Cardiac ventricle fibroblast (primary cell): Measurements from ENCODE around the gene ZNF329. TPM values are rescaled to one million over a fixed set of nuclear protein-coding genes. Genes with fewer than 3 reads are reported as not detected.

Source experiments
- total RNA-seq: library from RNA; depleted of rRNA; stranded (reverse); fragments of >200 nt; gene quantifications from 2 replicates; pipeline ENCODE4 v1.2.3, GENCODE V29; 2015

ZNF329 gene
- total RNA-seq, result 7.2 and 7.8 TPM in 2 replicates

DNA sequence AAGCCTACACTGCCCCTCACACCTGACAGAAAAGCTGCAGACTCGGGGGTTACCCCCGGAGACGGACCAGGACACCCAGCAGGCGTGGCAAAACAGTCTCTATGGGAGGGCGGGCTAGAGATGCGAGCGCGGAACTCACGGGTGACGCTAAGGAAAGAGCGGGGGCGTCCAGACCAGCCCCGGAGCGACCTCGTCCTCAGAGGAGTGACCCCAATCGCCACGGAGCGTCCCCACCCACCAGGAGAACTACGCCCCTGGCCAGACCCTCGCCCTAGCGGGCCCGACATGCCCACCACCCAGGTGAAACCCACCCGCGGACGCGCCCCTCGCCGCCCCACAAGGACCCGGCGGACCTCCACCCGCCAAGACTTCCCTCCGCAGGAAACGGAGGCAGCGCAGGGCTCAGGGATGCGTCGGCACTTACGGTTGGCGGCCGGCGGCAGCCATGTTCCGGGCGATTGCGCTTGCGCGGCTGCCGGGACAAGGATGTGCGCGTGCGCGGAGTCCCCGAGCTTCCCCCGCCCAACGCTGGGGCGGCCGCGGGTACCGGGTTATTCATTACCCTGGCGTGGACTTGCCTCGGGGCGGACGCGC lies at the start of gene ZNF329:
ZNF329 (minus strand) TSS at position 462 of the 594 bp plus-strand sequence. CDS start 21,286 bp downstream, outside the sequence.

DNA sequence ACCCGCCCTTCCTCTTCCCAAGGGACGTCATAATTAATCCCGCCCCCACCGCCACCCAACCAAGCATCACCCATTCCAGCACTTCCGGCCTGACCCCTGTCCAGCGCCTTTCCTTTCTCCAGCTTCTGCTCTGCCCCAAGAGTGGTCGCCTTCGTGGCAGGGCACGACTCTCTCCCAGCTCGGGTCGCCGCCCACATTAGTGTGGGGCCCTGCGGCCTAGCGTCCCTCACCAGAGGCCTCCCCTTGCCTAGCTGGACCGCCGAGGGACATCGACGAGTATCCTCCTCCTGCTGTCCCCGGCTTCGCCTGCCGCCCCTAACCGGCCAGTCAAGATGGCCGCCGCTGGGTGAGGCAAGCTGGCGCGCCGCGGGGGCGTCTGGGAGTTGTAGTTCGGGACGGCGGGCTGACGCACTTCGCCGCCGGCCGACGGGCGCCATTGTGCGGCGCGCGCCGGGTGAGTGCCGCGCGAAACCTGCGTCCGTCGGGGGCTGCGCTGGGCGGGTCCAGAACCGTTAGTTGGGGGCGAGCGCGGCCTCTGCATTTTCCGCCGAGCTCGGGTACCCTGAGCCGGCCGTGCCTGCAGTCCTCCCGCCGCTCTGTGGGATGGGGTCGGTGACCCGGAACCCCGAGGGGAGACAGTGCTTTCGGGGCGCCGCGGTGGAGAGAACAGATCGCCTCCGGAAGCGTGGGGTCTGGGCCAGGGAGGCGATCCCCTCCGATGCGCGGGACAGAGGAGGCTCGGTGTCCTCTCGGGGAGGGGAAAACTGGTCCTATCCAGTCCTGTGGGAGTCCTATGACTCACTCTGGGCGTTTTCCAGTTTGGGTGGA lies 32.6 kb upstream of the ZNF329 start, which contains the start of gene ZNF274:
ZNF274 (plus strand) TSS at position 73 of the 828 bp plus-strand sequence. CDS start 905 bp downstream, outside the sequence.

DNA sequence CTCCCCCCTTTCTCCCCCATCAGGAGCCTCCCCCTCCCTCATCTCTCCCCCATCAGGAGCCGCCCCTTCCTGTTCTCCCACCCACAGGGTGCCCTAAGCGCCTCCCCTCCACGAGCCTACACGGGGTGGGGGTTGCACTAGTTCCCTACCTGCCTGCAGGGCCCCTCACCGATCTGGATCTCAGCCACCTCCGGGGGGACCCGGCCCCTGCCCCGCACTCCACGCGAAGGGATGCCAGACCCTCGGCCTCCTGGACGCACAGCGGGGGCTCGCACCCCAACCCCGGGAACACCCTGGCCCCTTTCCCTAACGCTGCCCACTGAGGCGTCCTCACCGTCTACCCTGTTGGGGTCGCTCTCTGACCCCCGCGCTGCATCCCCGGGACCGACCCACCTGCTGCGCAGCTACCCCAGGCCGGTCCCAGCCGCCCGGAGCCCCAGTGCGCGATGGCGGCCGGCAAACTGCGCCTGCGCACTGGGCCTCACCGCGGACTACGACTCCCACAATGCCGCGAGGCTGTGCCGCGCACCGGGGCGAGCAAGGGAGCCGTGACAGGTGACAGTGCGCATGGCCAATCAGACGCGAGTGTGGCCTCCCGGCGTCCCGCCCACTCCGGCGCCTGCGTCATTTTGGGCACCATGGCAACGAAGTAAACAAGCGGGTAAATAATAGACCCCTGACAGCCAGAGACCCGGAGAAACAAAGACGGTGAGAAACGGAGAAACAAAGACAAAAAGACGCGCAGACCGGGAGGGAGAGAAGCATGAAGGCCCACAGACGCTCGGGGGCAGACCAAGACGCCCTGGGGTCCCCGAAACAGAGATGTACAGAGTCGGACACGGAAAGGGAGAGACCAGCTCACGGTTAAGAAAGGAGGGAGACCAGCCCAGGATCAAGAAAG lies 52.6 kb downstream of the ZNF329 start, which contains the start of gene ZSCAN18:
ZSCAN18 (minus strand) TSS at position 451 of the 901 bp plus-strand sequence. CDS start 7,964 bp downstream, outside the sequence.

Other genes starting within 250 kb of the ZNF329 start
- gene ZNF417, start 234.2 kb downstream of the ZNF329 start, total RNA-seq, result 7.2 and 7.5 TPM in 2 replicates
- gene ZNF418, start 215.4 kb downstream of the ZNF329 start, total RNA-seq, result 1.9 and 3.7 TPM in 2 replicates
- 4.1 and 6.2 TPM in 2 replicates for gene ZNF256, start 203.1 kb downstream of the ZNF329 start, total RNA-seq
- 0.64 TPM in 1 of 2 replicates, not detected in the other for gene C19orf18, start 176.3 kb downstream of the ZNF329 start, total RNA-seq
- 13.3 and 16.1 TPM in 2 replicates for gene ZNF606, start 148.0 kb downstream of the ZNF329 start, total RNA-seq
- not detected in 2 replicates for gene ZSCAN1, start 116.8 kb downstream of the ZNF329 start, total RNA-seq
- gene ZNF135, start 91.5 kb downstream of the ZNF329 start, total RNA-seq, result 3.9 and 5.3 TPM in 2 replicates
- gene ZSCAN18, start 52.6 kb downstream of the ZNF329 start, total RNA-seq, result 49.3 and 52.7 TPM in 2 replicates
- gene ZNF274, start 32.3 kb upstream of the ZNF329 start, total RNA-seq, result 18.0 and 21.7 TPM in 2 replicates
- 24.6 and 33.3 TPM in 2 replicates for gene ZNF544, start 78.1 kb upstream of the ZNF329 start, total RNA-seq
- 6.2 and 6.9 TPM in 2 replicates for gene ZNF8, start 128.2 kb upstream of the ZNF329 start, total RNA-seq
- 21.8 and 35.2 TPM in 2 replicates for gene ERVK3-1, start 154.6 kb upstream of the ZNF329 start, total RNA-seq
- gene ZSCAN22, start 176.2 kb upstream of the ZNF329 start, total RNA-seq, result 2.4 and 2.8 TPM in 2 replicates
- 24.8 and 61.8 TPM in 2 replicates for gene A1BG, start 202.7 kb upstream of the ZNF329 start, total RNA-seq
- 0.12 and 0.29 TPM in 2 replicates for gene ZNF497, start 212.0 kb upstream of the ZNF329 start, total RNA-seq
- 3.8 and 4.8 TPM in 2 replicates for gene ZNF837, start 230.2 kb upstream of the ZNF329 start, total RNA-seq
- gene RPS5, start 236.5 kb upstream of the ZNF329 start, total RNA-seq, result 1,797 and 1,853 TPM in 2 replicates
- gene RNF225, start 244.9 kb upstream of the ZNF329 start, total RNA-seq, result not detected in 2 replicates